KMS-11 (cell line): ENCODE data around the gene ZAR1L.

Experiments used
- H2AFZ ChIP-seq: fragments of 200-600 bp; sonication (generic); 2 replicates; pipeline ENCODE4 v1.6.1; 2016; ENCODE audit warnings: antibody characterized with exemption, mixed run types, low read depth
- H3K27ac ChIP-seq: fragments of 200-600 bp; sonication (generic); 2 replicates; pipeline ENCODE4 v1.6.1; 2016; ENCODE audit warnings: mild to moderate bottlenecking, mixed run types
- H3K27me3 ChIP-seq: fragments of 200-600 bp; sonication (generic); 2 replicates; pipeline ENCODE4 v1.6.1; 2017; ENCODE audit warnings: mild to moderate bottlenecking, low read depth, mixed run types, moderate library complexity; ENCODE audit not compliant: insufficient read depth
- H3K36me3 ChIP-seq: fragments of 200-600 bp; sonication (generic); 2 replicates; pipeline ENCODE4 v1.6.1; 2017; ENCODE audit warnings: mild to moderate bottlenecking, mixed run types; ENCODE audit not compliant: insufficient read depth
- H3K4me1 ChIP-seq: fragments of 200-600 bp; sonication (generic); 2 replicates; pipeline ENCODE4 v1.6.1; 2016; ENCODE audit warnings: mild to moderate bottlenecking, low read depth, mixed run types; ENCODE audit not compliant: poor library complexity, severe bottlenecking
- H3K4me2 ChIP-seq: fragments of 200-600 bp; sonication (generic); 2 replicates; pipeline ENCODE4 v1.7.0; 2016; ENCODE audit warnings: mild to moderate bottlenecking, mixed run types
- H3K4me3 ChIP-seq: fragments of 200-600 bp; sonication (generic); IDR thresholded peaks from 2 replicates; pipeline ENCODE4 v1.6.1; 2017; ENCODE audit warnings: low read depth, low read length, mixed read lengths; ENCODE audit not compliant: insufficient read depth
- H3K79me2 ChIP-seq: fragments of 200-600 bp; sonication (generic); 2 replicates; pipeline ENCODE4 v1.6.1; 2016; ENCODE audit warnings: low read depth, mixed run types; ENCODE audit not compliant: insufficient read depth
- H3K9ac ChIP-seq: fragments of 200-600 bp; sonication (generic); 2 replicates; pipeline ENCODE4 v1.6.1; 2016; ENCODE audit warnings: mild to moderate bottlenecking, mixed run types
- H4K20me1 ChIP-seq: fragments of 200-600 bp; sonication (generic); 2 replicates; pipeline ENCODE4 v1.6.1; 2016; ENCODE audit warnings: mild to moderate bottlenecking, mixed run types; ENCODE audit not compliant: insufficient read depth
- CTCF ChIP-seq: fragments of 200-600 bp; sonication (generic); conservative IDR thresholded peaks from 2 replicates; pipeline ENCODE4 v1.6.1; 2017; ENCODE audit warnings: low read depth, mild to moderate bottlenecking, antibody characterized with exemption, low read length, moderate library complexity, mixed read lengths

ZAR1L gene

GRCh38 chr13:32277839-32278238 lies 37.3 kb downstream of the ZAR1L start:
- no peak for TF ChIP-seq CTCF
- no peak overlapping the region for H3K9ac ChIP-seq
- no peaks in the 10 kb centered on the region for H4K20me1 ChIP-seq
- no peaks in the 10 kb centered on the region for H3K36me3 ChIP-seq
- no peaks in the 10 kb centered on the region for H3K4me1 ChIP-seq
- no peak overlapping the region for H3K4me3 ChIP-seq
- H3K79me2 ChIP-seq, result no peaks in the 10 kb centered on the region
- H2AFZ ChIP-seq, result no peak overlapping the region
- H3K27me3 ChIP-seq, result no peaks in the 10 kb centered on the region
- no peak overlapping the region for H3K27ac ChIP-seq
- H3K4me2 ChIP-seq, result no peak overlapping the region

GRCh38 chr13:32272021-32272683 lies 43.0 kb downstream of the ZAR1L start:
- Histone ChIP-seq H4K20me1 (no peaks in the 10 kb centered on the region), H3K27me3 (no peaks in the 10 kb centered on the region), H3K79me2 (no peaks in the 10 kb centered on the region), H3K27ac (no peak overlapping the region), H3K9ac (no peak overlapping the region), H2AFZ (no peak overlapping the region), H3K4me2 (no peak overlapping the region), H3K36me3 (no peaks in the 10 kb centered on the region), H3K4me3 (no peak overlapping the region), H3K4me1 (no peaks in the 10 kb centered on the region)
- TF ChIP-seq CTCF, result no peak

GRCh38 chr13:32267836-32268439 lies 47.2 kb downstream of the ZAR1L start:
- H3K9ac ChIP-seq, result no peak overlapping the region
- H3K27me3 ChIP-seq, result no peaks in the 10 kb centered on the region
- peak; percentile 81 for TF ChIP-seq CTCF
- no peak overlapping the region for H3K27ac ChIP-seq
- H3K4me3 ChIP-seq, result no peak overlapping the region
- H3K36me3 ChIP-seq, result no peaks in the 10 kb centered on the region
- H4K20me1 ChIP-seq, result no peaks in the 10 kb centered on the region
- no peaks in the 10 kb centered on the region for H3K4me1 ChIP-seq
- H2AFZ ChIP-seq, result no peak overlapping the region
- no peaks in the 10 kb centered on the region for H3K79me2 ChIP-seq
- H3K4me2 ChIP-seq, result no peak overlapping the region

- no peak overlapping the region for H3K4me3 ChIP-seq
Measured at GRCh38 chr13:32266130-32266529, 49.0 kb downstream of the ZAR1L start.

More at GRCh38 chr13:32266130-32266529, 49.0 kb downstream of the ZAR1L start:
- no peaks in the 10 kb centered on the region for H3K4me1 ChIP-seq
- H3K27ac ChIP-seq, result no peak overlapping the region
- H3K9ac ChIP-seq, result no peak overlapping the region
- TF ChIP-seq CTCF, result no peak
- H4K20me1 ChIP-seq, result no peaks in the 10 kb centered on the region
- no peaks in the 10 kb centered on the region for H3K36me3 ChIP-seq
- H3K4me2 ChIP-seq, result no peak overlapping the region
- no peaks in the 10 kb centered on the region for H3K27me3 ChIP-seq
- H3K79me2 ChIP-seq, result no peaks in the 10 kb centered on the region
- no peak overlapping the region for H2AFZ ChIP-seq
